Stimulated activated CD4-positive, alpha-beta T cell treated with anti-CD3 and anti-CD28 coated beads, Interleukin-4, amount 100 ng/mL, for 48 hours (primary cell): Measurements from ENCODE around the gene ABCG1.

Experiments
- DNase-seq, 2 donors: peaks; one replicate each; pipeline ENCODE4 v3.0.0-alpha.2; 2020; ENCODE audit warnings: low read depth in 2 of 2

The ABCG1 gene

DNA sequence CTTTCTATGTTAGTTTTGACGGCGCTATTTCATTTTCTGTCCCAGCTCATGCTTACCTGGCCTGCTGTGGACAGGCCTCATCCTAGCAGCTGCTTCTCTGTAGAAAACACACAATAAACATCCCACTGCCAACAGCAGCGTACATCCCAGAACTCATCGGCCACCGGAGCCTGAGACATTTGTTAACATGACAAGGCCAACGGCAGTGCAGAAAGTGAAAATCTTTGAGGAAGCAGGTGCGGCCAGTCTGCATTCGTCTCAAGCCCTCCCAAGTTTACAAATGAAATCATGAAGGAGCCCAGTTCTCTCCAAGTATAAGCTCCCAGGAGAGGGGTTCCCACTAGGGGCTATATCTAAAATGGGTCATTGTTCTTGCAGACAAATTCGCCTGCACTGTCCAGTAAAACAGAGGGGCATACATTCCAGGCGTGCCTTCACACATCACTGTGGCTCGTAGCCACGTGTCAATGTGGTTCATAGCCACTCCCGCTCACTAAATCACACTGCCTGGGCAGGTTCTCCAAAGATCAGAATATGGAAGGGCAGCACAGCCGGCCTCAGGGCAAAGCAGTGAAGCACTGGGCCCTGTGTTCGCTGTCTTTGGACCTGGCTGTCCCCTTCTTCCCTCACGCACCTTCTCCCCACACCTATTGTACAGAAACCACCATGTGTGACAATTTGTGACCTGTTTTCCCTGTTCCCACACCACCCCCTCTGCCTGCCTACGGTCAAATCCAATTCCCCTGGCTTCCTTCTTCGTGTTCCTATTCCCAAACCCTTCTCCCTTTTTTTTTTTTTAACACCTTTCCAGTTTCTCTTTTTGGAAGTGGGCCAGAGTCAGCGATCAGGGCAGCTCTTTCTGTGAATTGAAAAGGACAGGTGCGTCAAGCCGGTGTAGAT, 27.0 kb upstream of the ABCG1 start:
- no peak for DNase-seq

DNA sequence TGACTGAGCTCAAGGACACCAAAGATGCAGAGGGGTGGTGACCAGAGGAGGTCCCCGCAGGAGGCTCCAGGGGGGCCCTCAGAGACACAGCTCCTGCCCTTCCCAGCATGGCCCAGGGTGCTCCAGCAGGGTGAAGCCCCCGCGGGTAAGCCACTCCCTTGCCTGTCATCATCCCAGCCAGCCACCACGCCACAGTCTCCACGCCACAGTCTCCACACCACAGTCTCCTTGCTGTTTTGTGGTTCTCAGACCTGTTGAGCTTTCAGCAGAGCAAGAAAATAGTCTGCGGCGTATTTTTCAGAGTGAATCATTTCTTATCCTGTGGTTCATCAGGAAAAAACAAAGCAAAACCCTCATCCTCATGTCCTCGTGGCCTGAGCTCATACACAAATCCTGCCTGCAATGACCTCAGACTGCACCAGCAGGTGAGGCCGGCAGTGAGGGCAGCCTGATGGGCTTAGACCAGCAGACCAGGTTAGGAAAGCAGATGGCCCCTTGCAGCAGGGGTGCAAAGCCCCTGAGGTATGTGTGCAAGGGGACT, 25.7 kb upstream of the ABCG1 start:
- peak; percentile 30 to 47 for DNase-seq

DNA sequence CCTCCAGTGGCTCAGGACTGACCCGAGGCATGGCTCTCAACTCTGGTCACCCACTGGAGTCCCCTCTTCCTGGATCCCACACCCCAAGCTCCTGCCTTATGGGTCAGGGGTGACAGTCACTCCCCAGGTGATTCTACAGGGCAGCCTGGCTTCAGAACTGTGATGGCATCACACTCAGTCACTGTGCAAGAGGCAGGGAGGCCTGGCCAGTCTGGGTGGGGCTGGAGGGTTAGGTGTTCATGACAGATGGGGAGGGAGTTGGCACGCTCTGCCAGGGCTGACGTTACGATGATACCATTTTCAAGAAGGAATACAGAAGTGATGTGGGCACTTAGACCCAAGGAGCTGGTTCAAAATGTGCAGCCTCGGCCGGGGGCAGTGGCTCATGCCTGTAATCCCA, 25.2 kb upstream of the ABCG1 start:
- DNase-seq: no peak

DNA sequence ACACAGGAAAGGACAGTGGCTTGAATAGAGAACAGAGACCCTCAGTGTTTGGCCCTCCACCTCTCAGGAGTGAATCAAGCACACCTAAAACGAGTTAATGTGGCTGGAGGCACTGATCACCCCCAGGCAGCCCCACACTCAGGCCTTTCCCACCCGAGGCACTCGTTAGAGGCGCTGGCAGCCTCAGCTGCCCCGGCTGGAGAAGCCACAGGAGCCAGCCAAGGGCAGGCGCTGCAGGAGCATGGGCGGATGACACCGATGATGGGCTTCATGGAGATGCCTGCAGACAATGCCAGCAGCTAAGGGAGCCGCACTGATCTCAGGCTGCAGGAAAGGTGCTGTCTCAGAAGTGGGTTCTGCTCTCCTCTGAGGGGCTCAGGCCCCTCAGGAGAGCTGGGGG, 24.1 kb upstream of the ABCG1 start:
- DNase-seq: no peak

DNA sequence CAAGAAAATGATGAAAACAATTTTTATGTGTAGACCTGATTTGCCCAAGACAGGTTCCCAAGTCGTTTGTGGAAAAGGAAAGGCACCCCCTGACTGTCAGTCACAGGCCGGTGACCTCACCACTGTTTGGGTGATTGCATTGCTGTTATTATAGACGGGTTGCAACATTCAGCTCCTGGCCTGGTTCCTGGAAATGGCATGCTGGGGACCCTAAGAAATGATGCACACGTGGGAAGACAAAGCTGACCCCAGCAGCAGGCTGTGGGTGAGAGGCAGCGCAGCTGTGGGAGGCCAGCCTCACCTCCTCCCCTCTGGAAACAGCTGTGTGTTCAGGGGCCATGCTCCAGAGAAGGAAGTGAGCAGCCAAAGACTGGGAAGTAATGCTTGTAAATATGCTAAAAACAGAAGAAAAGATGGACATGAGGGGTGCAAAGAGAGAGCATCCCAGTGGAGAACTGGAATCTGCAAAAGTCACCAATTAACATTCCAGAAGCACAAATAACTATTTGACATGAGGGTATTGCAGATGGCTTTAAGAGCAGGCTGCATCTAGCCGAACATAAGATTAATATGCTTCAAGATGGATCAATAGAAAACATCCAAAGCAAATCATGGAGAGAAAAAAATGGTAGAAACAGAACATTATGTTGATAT, 23.4 kb upstream of the ABCG1 start:
- no peak for DNase-seq

DNA sequence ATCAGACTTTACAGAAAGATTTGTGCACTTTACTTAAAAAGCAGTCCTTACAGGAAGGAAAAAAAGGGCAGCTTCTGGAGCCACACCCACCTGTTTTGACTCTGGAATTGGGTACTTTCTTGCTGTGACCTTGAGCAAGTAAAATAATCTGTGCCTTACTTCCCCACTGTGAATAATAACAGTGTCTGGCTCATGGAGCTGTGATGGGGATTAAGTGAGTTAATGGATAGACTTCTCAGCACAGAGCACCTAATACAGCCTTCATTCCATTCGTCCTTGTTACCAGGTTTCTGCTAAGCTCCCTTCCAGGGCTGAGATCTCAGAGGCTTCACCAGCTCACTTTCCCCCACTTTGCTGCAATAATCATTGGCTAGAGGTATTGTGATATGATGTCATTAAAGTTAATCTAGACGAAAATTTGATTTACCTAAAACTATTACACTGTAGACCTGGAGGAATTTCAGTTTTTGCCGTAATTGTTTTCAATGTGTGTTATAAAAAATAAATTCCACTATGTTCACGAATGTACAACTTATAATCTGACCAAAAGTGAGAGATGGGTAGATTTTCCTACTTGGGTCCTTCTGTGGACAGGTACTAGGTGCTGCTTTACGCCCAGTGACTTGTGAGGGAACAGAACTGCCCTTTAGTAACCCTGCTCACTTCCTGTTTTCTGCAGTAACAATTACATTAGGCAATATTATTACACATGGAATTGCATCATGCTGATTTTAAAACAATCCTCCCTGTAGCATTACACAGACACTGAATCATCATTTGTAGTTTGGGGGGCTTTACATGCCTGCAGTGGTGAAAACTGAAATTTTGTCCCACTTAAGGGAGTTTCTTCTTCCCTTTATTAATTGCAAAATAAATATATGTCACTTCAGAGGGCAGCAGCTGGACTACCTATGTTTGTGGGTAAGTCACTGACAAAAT, 19.7 kb upstream of the ABCG1 start:
- no peak for DNase-seq

DNA sequence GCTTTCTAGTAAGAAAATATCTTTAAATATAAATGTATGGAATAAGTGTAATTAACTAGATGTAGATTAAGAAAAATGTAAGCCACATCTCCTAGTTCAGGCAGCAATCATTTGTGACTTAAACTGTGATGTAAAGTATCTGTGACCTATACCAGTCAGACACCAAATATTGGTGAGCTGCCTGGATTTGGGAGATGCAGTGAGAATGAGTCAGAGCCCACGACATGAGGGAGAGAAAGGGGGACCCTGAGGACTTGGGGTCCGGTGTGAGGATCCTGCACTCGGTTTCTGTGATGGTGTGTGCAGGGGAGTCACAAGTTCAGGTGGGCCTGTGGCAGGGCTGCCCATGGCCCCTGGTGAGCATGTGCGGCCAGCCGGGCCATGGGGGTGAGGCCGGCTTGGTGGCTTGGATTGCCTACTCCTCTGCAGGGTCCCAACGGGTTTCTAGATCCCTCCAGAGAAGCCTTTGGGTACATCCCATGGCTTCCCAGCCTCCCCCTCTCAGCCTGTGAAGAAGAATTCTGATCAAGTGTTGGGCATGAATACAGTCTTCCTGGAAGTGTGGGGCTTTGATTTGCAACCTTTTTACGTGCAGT, 19.0 kb upstream of the ABCG1 start:
- no peak for DNase-seq

DNA sequence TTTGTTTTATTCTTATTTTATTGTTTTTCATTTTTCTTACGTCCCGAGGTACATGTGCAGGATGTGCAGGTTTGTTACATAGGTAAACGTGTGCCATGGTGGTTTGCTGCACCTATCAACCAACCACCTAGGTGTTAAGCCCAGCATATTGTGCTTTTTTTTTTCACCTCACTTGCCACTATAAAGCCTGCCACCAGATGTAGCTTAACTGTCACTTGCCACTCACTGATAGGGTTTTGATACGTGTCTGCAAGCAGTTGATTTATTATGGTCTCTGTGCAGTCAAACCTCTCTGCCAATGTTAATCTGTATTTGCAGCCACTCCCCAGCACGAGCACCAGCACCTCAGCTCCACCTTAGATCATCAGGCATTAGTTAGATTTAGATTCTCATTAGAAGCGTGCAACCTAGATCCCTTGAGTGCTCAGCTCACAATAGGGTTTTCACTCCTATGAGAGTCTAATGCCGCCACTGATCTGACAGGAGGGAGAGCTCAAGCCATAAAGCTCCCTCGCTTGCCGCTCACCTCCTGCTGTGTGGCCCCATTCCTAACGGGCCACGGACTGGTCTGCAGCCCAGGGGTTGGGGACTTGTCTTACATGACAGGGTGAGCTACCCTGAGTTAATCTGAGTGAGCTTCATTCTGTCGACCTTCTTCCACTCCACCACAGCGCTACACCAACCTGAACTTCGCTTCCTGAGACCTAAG, 17.9 kb upstream of the ABCG1 start:
- DNase-seq: no peak

DNA sequence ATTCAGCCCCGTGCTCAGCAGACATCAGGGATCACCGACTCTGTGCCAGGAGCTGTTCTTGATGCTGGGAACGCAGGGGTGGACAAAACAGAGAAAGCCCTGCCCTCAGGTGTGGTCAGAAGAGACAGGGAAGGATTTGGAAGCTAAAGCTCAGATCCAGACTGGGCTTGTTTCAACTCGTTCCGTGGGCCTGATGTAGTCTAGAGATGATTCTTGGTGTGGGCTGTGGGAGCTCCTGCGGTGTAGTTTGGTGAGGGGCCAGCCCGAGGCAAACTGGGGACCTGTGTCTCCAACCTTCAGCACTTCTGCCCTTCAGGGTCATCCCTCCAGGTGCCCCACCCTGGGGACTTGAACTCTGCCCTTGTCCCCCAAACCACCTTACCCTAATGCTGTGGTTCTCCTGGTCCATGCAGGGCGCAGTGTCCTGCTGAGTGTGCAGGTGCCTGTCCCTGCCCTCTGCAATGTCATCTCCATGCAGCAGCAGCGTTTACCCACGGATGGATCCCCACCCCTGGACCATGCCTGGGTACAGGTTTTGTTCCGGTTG, 17.3 kb upstream of the ABCG1 start:
- no peak for DNase-seq

DNA sequence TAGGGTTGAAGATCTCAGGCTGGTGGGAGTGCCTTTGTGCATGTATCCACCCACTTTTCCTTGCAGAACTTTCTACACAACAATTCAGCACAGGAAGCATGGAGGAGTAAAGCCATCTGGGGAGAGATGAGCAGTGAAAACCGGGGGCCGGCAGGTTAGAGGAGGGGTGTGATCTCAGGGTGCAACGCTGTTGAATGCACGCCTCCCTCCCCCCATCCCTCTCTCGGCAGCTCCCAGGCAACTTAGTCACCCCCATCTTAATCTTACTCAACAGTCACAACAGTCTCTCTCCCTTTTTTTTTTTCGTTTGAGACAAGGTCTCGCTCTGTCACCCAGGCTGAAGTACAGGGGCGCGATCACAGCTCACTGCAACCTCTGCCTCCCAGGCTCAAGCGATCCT, 16.6 kb upstream of the ABCG1 start:
- no peak for DNase-seq

DNA sequence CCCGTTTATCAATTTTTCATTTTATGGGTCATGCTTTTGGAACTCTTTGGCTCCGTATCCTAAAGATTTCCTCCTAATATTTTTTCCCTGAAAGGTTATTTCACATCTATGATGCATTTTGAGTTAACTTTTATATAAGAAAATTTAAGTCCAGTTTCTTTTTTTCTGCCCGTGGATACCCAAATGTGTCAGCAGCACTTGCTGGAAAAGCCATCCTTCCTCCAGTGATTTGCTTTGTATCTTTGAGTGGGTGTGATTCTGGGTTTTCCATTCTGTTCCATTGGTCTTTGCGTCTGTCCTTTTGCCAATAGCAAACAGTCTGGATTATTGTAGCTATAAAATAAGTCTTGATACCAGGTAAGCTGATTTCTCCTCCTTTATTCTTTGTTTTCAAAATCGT, 15.6 kb upstream of the ABCG1 start:
- DNase-seq: no peak

DNA sequence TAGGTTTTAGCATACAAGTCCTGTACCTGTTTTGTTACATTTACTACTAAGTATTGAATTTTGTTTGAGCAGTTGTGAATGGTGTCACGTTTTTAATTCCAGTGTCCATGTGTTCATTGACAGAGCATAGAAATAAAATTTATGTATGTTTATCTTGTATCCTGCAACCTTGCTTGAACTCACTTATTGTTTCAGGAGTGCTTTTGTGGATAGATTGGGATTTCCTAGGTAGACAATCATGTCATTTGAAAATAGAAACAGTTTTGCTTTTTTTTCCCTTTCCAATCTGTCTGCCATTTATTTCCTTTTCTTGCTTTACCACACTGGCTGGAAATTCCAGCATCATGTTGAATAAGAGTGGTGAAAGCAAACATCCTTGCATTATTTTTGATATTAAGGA, 15.0 kb upstream of the ABCG1 start:
- DNase-seq: no peak

DNA sequence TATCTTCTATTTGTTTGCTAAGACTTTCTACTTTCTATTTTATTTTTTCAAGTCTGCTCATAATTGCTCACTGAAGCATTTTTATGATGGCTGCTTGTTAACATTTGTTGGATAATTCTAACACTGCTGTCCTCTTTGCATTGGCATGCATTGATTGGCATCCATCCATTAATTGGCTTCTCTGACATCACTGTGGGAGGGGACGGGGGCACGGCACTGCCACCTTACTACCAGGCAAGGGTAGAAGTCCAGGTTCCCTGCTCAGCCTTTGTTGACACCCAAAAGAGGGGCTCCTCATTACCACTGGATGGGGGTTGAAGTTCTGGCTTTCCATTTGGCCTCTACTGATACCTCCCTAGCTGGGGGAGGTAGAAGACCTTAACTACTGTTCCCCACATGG, 11.5 kb upstream of the ABCG1 start:
- no peak for DNase-seq

DNA sequence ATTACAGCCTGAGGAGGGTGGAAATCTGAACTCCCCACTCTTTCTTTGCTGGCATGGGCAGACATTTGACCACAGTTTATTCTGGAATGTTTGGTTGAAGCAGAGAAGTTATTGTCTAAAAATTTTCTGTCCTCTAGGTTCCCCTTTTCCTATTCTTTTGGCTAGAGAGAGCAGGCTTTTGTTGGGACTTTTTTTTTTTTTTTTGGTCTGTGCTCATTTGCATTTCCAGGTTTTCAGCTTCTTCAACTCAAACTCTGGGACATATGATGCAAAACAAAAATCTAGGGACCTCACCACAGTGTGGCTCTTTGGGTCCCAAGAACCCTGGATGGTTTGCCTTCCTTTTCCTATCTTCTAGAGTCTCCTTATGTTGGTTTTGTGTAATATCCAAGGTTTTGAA, 10.9 kb upstream of the ABCG1 start:
- DNase-seq: no peak

DNA sequence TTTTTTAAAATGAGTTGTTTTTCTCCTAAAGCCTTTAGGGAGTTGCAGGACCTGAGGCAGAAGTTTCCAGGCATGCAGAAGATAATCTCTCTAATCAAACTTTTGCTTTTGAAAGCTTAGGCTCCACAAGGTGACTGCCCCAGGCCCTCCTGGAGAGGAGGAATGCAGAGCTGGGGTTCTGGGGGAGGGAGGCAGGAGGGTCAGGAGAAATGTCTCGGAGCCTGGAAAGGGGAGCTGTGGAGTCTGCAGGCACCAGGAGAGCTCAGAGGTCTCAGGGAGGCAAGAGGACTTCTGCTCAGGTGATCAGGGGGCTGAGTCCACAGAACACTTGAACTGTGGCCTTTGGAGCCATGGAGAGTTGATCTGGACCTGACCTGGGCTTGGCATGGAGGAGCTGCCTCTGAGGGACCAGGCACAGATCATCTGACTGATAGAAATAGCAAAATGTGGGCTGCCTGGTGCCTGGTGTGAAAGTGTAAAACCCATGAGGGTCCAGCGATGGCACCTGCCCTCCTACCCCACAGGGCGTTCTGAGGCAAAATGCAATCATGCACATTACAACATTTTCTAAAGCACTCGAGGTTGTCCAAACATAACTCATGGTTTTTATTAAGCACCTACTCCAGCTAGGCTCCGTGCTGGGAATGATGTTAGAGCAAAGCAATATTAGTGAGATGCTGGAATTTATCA, 10.0 kb upstream of the ABCG1 start:
- no peak for DNase-seq

DNA sequence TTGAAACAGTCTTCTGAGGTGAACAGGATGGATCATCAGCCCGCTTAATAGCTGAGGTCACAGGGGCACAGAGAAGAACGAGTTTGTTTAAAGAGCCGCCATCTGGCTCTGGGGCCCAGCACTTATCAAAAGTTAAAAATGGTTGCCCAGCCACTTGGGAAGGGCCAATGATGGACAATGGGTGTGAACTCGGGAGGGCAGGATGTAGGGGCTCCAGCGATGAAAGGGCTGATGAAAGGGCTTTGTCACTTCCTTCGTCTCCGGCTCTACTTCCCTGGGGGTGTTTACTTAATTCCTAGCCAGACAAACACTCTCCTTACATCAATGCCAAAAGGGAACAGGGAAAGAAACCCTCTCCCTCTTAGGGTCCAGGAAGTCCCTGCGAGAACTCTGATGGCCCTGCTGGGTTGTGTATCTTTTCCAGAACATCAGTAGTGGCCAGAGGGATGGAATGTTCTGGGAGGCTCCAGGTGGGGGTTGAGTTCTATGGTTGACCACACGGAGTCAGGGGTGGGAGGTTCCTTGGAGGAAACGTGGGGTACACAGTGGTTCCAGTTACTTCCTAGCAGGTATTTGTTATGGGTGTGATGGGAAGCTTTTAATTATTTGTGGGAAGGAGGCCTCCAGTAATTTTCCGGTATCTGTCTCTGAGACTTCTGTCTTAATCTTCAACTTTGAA, 9.0 kb upstream of the ABCG1 start:
- no peak for DNase-seq

DNA sequence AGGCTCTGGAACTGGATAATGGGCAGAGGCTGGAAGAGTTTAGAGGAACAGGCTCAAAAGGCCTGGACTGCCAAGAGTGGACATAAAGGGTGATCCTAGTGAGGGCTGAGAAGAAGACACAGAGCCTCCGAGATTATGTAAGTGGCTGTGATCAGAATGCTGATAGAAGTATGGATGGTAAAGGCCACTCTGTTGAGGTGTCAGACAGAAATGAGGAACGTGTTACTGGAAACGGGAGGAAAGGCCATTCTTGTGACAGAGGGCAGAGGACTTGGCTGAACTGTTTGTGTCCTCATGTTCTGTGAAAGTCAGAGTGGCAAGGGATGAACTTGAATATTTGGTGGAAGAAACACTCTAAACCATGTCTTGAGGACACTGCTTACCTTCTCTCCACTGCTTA, 6.7 kb upstream of the ABCG1 start:
- DNase-seq: no peak

DNA sequence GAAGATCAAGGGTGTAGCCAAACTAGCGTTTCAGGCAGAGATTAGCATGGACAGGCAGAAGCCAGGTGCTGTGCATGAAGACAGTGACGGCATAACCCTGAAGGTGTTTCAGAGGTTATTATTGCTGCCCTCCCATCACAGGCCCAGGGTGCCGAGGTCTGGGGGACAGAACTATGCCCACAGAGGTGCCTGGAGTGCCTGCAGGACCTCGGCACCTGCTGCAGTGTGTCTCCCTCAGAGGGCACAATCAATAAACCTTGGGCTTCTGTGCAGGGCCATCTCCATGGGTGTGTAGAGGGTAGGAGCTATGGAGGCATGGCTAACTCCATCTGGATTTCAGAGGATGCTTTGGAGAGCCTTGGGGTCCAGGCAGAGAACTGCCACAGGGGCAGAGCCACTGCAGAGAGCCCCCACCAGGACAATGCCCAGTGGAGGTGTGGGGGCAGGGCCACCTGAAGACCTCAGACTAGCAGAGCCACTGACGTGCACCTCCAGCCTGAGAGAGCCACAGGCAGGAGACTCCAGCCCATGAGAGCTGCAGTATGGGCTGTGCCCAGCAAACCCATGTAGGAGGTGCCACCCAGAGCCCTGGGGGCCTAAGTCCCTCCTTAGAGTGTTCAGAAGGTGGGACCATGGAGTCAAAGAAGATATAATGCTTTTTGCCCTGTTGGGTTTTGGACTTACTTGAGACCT, 5.7 kb upstream of the ABCG1 start:
- no peak for DNase-seq
